OCI-LY7 (cell line): ENCODE results near the gene OR10G7.
"Not testable (repeated sequence)": the region's sequence is repeated elsewhere in the genome, so short reads cannot be mapped to it uniquely, and the experiment has no call there.

Experiments used
- CTCF ChIP-seq: fragments of 200-600 bp; sonication (generic); conservative IDR thresholded peaks from 2 replicates; pipeline ENCODE4 v1.5.1; 2014; ENCODE audit warnings: mild to moderate bottlenecking, antibody characterized with exemption, low read length, moderate library complexity, mixed read lengths
- EZH2phosphoT487 ChIP-seq: fragments of 200-600 bp; sonication (generic); IDR thresholded peaks from 2 replicates; pipeline ENCODE4 v1.6.1; 2018; ENCODE audit warnings: low read depth, borderline replicate concordance, mild to moderate bottlenecking, mixed run types, antibody characterized with exemption, low read length, moderate library complexity, mixed read lengths

DNA sequence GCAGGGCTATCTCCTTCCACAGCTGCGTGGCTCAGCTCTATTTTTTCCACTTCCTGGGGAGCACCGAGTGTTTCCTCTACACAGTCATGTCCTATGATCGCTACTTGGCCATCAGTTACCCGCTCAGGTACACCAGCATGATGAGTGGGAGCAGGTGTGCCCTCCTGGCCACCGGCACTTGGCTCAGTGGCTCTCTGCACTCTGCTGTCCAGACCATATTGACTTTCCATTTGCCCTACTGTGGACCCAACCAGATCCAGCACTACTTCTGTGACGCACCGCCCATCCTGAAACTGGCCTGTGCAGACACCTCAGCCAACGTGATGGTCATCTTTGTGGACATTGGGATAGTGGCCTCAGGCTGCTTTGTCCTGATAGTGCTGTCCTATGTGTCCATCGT, 25.3 kb downstream of the OR10G7 start:
- not testable (repeated sequence) for TF ChIP-seq CTCF, EZH2phosphoT487
